H1 (cell line): ENCODE data around the gene MVD. TPM values are rescaled to one million over a fixed set of nuclear protein-coding genes. Genes with fewer than 3 reads are reported as not detected.

Experiments
- EP300 ChIP-seq, 2 experiments: IDR thresholded peaks; 1 replicate in 1 of 2; 2 replicates in 1 of 2; pipeline ENCODE4 v1.6.1; 2011 to 2012; ENCODE audit warnings: low read depth in 2 of 2, low read length in 2 of 2, mild to moderate bottlenecking in 2 of 2, borderline replicate concordance in 1 of 2, inconsistent platforms in 1 of 2, moderate library complexity in 1 of 2
- EZH2 ChIP-seq: fragments of 200-600 bp; sonication (generic); IDR thresholded peaks from 2 replicates; pipeline ENCODE4 v1.7.1; 2012; ENCODE audit warnings: low read depth, mild to moderate bottlenecking, moderate library complexity, low read length, inconsistent platforms; ENCODE audit not compliant: severe bottlenecking
- FOSL1 ChIP-seq: IDR thresholded peaks from 2 replicates; pipeline ENCODE4 v1.6.1; 2011; ENCODE audit warnings: mild to moderate bottlenecking, low read depth, low read length, moderate library complexity; ENCODE audit not compliant: insufficient read depth
- SUZ12 ChIP-seq: fragments of 200-600 bp; sonication (generic); IDR thresholded peaks from 2 replicates; pipeline ENCODE4 v1.6.1; 2012; ENCODE audit warnings: mild to moderate bottlenecking, inconsistent platforms, low read length, moderate library complexity, mixed read lengths
- TCF12 ChIP-seq: IDR thresholded peaks from 2 replicates; pipeline ENCODE4 v1.6.1; 2011; ENCODE audit warnings: low read depth, mild to moderate bottlenecking, low read length
- ZNF274 ChIP-seq: IDR thresholded peaks from 2 replicates; pipeline ENCODE4 v1.7.0; 2012; ENCODE audit warnings: low read length, borderline replicate concordance; ENCODE audit errors: extremely low read depth
- polyA plus RNA-seq, 7 experiments: library from polyadenylated mRNA; depleted of rRNA in 3 of 7; stranded (reverse) in 5 of 7; unstranded in 2 of 7; fragments of >200 nt in 5 of 7; fragments of 200-250 nt in 2 of 7; gene quantifications; 1 replicate in 5 of 7; 2 replicates in 1 of 7; 4 replicates in 1 of 7; pipeline versions ENCODE4 v1.2.1 to v1.2.3, GENCODE V29; 2011 to 2013; ENCODE audit warnings: missing spikeins in 2 of 7, mixed read lengths in 2 of 7
- total RNA-seq: library from RNA; stranded (reverse); fragmentation: NEBNext Ultra II Directional; extraction: Animal tissue kit (Norgen Biotek cat#: 25700); gene quantifications from 2 replicates; pipeline ENCODE4 v1.2.1, GENCODE V29; 2021

MVD gene
- total and polyA plus RNA-seq, 2 of the 8 experiments (the other 6 are each of a cell fraction or from before 2014, with no cell fraction given), result 47.2 to 77.3 TPM

GRCh38 chr16:88613911-88614817 is 48.7 kb downstream of the MVD start (continued):
- no peak for TF ChIP-seq EP300 (IDR thresholded peaks at IDR 0.05; ENCODE audit: borderline replicate concordance in 1 of 2, low read depth in 2 of 2, low read length in 2 of 2)
- no peak for TF ChIP-seq EZH2
- no peak for TF ChIP-seq FOSL1
- no peak for TF ChIP-seq TCF12
- TF ChIP-seq SUZ12, result no peak
- no peak for TF ChIP-seq ZNF274
